Activated naive CD8-positive, alpha-beta T cell treated with anti-CD3 and anti-CD28 coated beads, Interleukin-2, amount 50 U/mL, for 24 hours (primary cell): ENCODE measurements around the gene SCYGR4.
"Not testable (repeated sequence)": the region's sequence is repeated elsewhere in the genome, so short reads cannot be mapped to it uniquely, and the experiment has no call there.

Experiments used
- ATAC-seq: fragments of 150-1000 bp; cut with Tn5 transposase; one replicate; pipeline ENCODE4 v1.10.0; 2021
- DNase-seq: peaks from one replicate; pipeline ENCODE4 v3.0.0; 2021
- H3K27ac Mint-ChIP-seq: one replicate; pipeline ENCODE4 v1.8.0; 2021; ENCODE audit warnings: mild to moderate bottlenecking, mixed read lengths
- H3K27me3 Mint-ChIP-seq: one replicate; pipeline ENCODE4 v1.8.0; 2021; ENCODE audit warnings: mixed read lengths
- H3K36me3 Mint-ChIP-seq: one replicate; pipeline ENCODE4 v1.8.0; 2021; ENCODE audit warnings: low read depth, mixed read lengths
- H3K4me1 Mint-ChIP-seq: one replicate; pipeline ENCODE4 v1.8.0; 2021; ENCODE audit warnings: mixed read lengths
- H3K4me3 Mint-ChIP-seq: one replicate; pipeline ENCODE4 v1.8.0; 2021; ENCODE audit warnings: mild to moderate bottlenecking, moderate library complexity, mixed read lengths
- H3K9me3 Mint-ChIP-seq: one replicate; pipeline ENCODE4 v1.8.0; 2021; ENCODE audit warnings: mixed read lengths

The SCYGR4 gene

GRCh38 chr2:227617316-227618230 is at the start of gene SCYGR4:
Gene SCYGR4, plus strand, starts transcription at chr2:227617498. Its CDS starts 0 bp downstream, at chr2:227617498.
- Mint-ChIP-seq H3K27me3 (peaks cover 10% of the 10 kb centered on the region), H3K27ac (no peak within 1 kb of the TSS), H3K36me3 (no peaks in the 10 kb centered on the region), H3K4me1 (no peaks in the 10 kb centered on the region), H3K4me3 (no peak within 1 kb of the TSS), H3K9me3 (no peaks in the 10 kb centered on the region)
- DNase-seq (no peak), ATAC-seq (no peak)

- ATAC-seq (no peak), DNase-seq (no peak)
- no peak overlapping the region for H3K4me3 Mint-ChIP-seq
- peaks cover 2% of the 10 kb centered on the region for H3K27me3 Mint-ChIP-seq
- H3K36me3 Mint-ChIP-seq = peaks cover 3% of the 10 kb centered on the region
- no peaks in the 10 kb centered on the region for H3K4me1 Mint-ChIP-seq
- H3K9me3 Mint-ChIP-seq = no peaks in the 10 kb centered on the region
- H3K27ac Mint-ChIP-seq = no peak overlapping the region
Observed at GRCh38 chr2:227568852-227569169, 48.5 kb upstream of the SCYGR4 start.

GRCh38 chr2:227570615-227571014 is 46.7 kb upstream of the SCYGR4 start:
- no peaks in the 10 kb centered on the region for H3K4me1 Mint-ChIP-seq
- H3K4me3 Mint-ChIP-seq = no peak overlapping the region
- no peak for DNase-seq
- H3K27ac Mint-ChIP-seq = no peak overlapping the region
- peaks cover 2% of the 10 kb centered on the region for H3K27me3 Mint-ChIP-seq
- no peak for ATAC-seq
- peaks cover 3% of the 10 kb centered on the region for H3K36me3 Mint-ChIP-seq
- no peaks in the 10 kb centered on the region for H3K9me3 Mint-ChIP-seq

- Mint-ChIP-seq H3K9me3 (no peaks in the 10 kb centered on the region), H3K4me3 (no peak overlapping the region), H3K27me3 (peaks cover 14% of the 10 kb centered on the region), H3K36me3 (no peaks in the 10 kb centered on the region), H3K4me1 (no peaks in the 10 kb centered on the region), H3K27ac (no peak overlapping the region)
- ATAC-seq (no peak), DNase-seq (no peak)
Observed at GRCh38 chr2:227576110-227576509, 41.2 kb upstream of the SCYGR4 start.

- H3K36me3 Mint-ChIP-seq = no peaks in the 10 kb centered on the region
- peaks cover 2% of the 10 kb centered on the region for H3K9me3 Mint-ChIP-seq
- no peaks in the 10 kb centered on the region for H3K4me1 Mint-ChIP-seq
- DNase-seq = no peak
- no peak overlapping the region for H3K4me3 Mint-ChIP-seq
- no peak overlapping the region for H3K27ac Mint-ChIP-seq
- no peak for ATAC-seq
- peaks cover 18% of the 10 kb centered on the region for H3K27me3 Mint-ChIP-seq
Observed at GRCh38 chr2:227576812-227577211, 40.5 kb upstream of the SCYGR4 start.

GRCh38 chr2:227577555-227577954 is 39.7 kb upstream of the SCYGR4 start:
- Mint-ChIP-seq H3K4me1 (no peaks in the 10 kb centered on the region), H3K4me3 (no peak overlapping the region), H3K27me3 (peaks cover 20% of the 10 kb centered on the region), H3K9me3 (peaks cover 9% of the 10 kb centered on the region), H3K27ac (no peak overlapping the region), H3K36me3 (peaks cover 2% of the 10 kb centered on the region)
- DNase-seq (no peak), ATAC-seq (no peak)

GRCh38 chr2:227578642-227579041 is 38.7 kb upstream of the SCYGR4 start:
- Mint-ChIP-seq H3K4me1 (no peaks in the 10 kb centered on the region), H3K36me3 (peaks cover 5% of the 10 kb centered on the region), H3K9me3 (peaks cover 13% of the 10 kb centered on the region), H3K27ac (no peak overlapping the region), H3K4me3 (no peak overlapping the region), H3K27me3 (peaks cover 18% of the 10 kb centered on the region)
- ATAC-seq (no peak), DNase-seq (no peak)

GRCh38 chr2:227579791-227580190 is 37.5 kb upstream of the SCYGR4 start:
- Mint-ChIP-seq H3K4me1 (no peaks in the 10 kb centered on the region), H3K36me3 (peaks cover 5% of the 10 kb centered on the region), H3K9me3 (peaks cover 13% of the 10 kb centered on the region), H3K27me3 (peaks cover 21% of the 10 kb centered on the region), H3K27ac (no peak overlapping the region), H3K4me3 (no peak overlapping the region)
- DNase-seq (no peak), ATAC-seq (no peak)

GRCh38 chr2:227582369-227582768 is 34.9 kb upstream of the SCYGR4 start:
- no peaks in the 10 kb centered on the region for H3K4me1 Mint-ChIP-seq
- no peak overlapping the region for H3K27ac Mint-ChIP-seq
- peaks cover 13% of the 10 kb centered on the region for H3K9me3 Mint-ChIP-seq
- H3K27me3 Mint-ChIP-seq = peaks cover 18% of the 10 kb centered on the region
- peaks cover 5% of the 10 kb centered on the region for H3K36me3 Mint-ChIP-seq
- ATAC-seq = no peak
- no peak for DNase-seq
- no peak overlapping the region for H3K4me3 Mint-ChIP-seq

GRCh38 chr2:227592694-227593387 is 24.5 kb upstream of the SCYGR4 start:
- ATAC-seq = no peak
- H3K27me3 Mint-ChIP-seq = peaks cover 58% of the 10 kb centered on the region
- H3K9me3 Mint-ChIP-seq = no peaks in the 10 kb centered on the region
- no peaks in the 10 kb centered on the region for H3K4me1 Mint-ChIP-seq
- no peak overlapping the region for H3K4me3 Mint-ChIP-seq
- DNase-seq = no peak
- no peaks in the 10 kb centered on the region for H3K36me3 Mint-ChIP-seq
- H3K27ac Mint-ChIP-seq = no peak overlapping the region

GRCh38 chr2:227595797-227596196 is 21.5 kb upstream of the SCYGR4 start:
- Mint-ChIP-seq H3K27ac (no peak overlapping the region), H3K4me1 (no peaks in the 10 kb centered on the region), H3K9me3 (no peaks in the 10 kb centered on the region), H3K36me3 (no peaks in the 10 kb centered on the region), H3K4me3 (no peak overlapping the region), H3K27me3 (peaks cover 41% of the 10 kb centered on the region)
- DNase-seq = no peak
- no peak for ATAC-seq

- no peaks in the 10 kb centered on the region for H3K4me1 Mint-ChIP-seq
- H3K9me3 Mint-ChIP-seq = no peaks in the 10 kb centered on the region
- H3K27ac Mint-ChIP-seq = no peak overlapping the region
- no peak overlapping the region for H3K4me3 Mint-ChIP-seq
- no peaks in the 10 kb centered on the region for H3K36me3 Mint-ChIP-seq
- peaks cover 45% of the 10 kb centered on the region for H3K27me3 Mint-ChIP-seq
- DNase-seq = no peak
- no peak for ATAC-seq
Observed at GRCh38 chr2:227597036-227597435, 20.3 kb upstream of the SCYGR4 start.

GRCh38 chr2:227597998-227598397 is 19.3 kb upstream of the SCYGR4 start:
- peaks cover 41% of the 10 kb centered on the region for H3K27me3 Mint-ChIP-seq
- no peak for DNase-seq
- H3K9me3 Mint-ChIP-seq = no peaks in the 10 kb centered on the region
- no peaks in the 10 kb centered on the region for H3K36me3 Mint-ChIP-seq
- no peak for ATAC-seq
- H3K4me3 Mint-ChIP-seq = no peak overlapping the region
- H3K27ac Mint-ChIP-seq = no peak overlapping the region
- H3K4me1 Mint-ChIP-seq = no peaks in the 10 kb centered on the region

GRCh38 chr2:227598835-227599503 is 18.3 kb upstream of the SCYGR4 start, which contains the start of gene SCYGR2:
Gene SCYGR2, plus strand, starts transcription at chr2:227598893. Its CDS starts 0 bp downstream, at chr2:227598893.
- ATAC-seq, H3K27ac Mint-ChIP-seq, H3K4me3 Mint-ChIP-seq, H3K9me3 Mint-ChIP-seq, DNase-seq, H3K4me1 Mint-ChIP-seq, H3K36me3 Mint-ChIP-seq: not testable (repeated sequence)
- H3K27me3 Mint-ChIP-seq = peaks cover 38% of the 10 kb centered on the region

GRCh38 chr2:227602358-227602757 is 14.9 kb upstream of the SCYGR4 start:
- H3K27me3 Mint-ChIP-seq = peaks cover 29% of the 10 kb centered on the region

More at GRCh38 chr2:227602358-227602757, 14.9 kb upstream of the SCYGR4 start:
- no peak overlapping the region for H3K4me3 Mint-ChIP-seq
- ATAC-seq = no peak
- no peaks in the 10 kb centered on the region for H3K36me3 Mint-ChIP-seq
- DNase-seq = no peak
- no peak overlapping the region for H3K27ac Mint-ChIP-seq
- H3K4me1 Mint-ChIP-seq = no peaks in the 10 kb centered on the region
- H3K9me3 Mint-ChIP-seq = no peaks in the 10 kb centered on the region
